ENCODE results near the gene HIGD2A. TPM values are rescaled to one million over a fixed set of nuclear protein-coding genes. Genes with fewer than 3 reads are reported as not detected.

HIGD2A gene
- polyA plus RNA-seq, 2 of the 4 experiments (the other 2 are of a cell fraction), result 102 to 205 TPM

DNA sequence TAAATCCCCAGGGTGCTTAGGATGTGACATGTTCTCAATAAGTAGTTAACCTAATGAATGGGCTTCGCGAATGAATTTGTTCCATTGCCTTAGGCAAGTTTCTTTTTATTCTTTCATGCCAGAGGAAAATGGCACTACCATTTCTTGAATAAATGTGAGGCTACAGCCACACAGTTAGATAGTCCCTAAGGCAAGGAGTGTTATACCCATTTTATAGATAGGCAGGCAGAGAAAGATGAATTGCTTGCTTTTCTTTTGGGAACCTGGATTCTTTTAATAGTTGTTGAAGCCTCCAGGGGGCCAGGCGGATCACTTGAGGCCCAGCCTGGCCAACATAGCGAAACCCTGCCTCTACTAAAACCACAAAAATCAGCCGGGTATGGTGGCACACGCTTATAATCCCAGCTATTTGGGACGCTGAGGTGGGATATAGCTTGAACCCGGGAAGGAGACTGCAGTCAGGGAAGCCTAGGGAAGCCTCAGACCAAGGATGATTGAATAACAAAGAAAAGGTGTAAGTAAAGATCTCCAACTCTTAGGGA lies 1.1 kb upstream of the HIGD2A start:
- Histone ChIP-seq H3K4me2 (peak overlapping the region; percentile 90), H3K4me3 (peak overlapping the region; percentile 73), H3K9me3 (no peaks in the 10 kb centered on the region), H3K4me1 (peaks cover 16% of the 10 kb centered on the region), H3K27ac (peak overlapping the region; percentile 89 to 94)
- POLR2A ChIA-PET, result interaction anchor here (0.7 kb wide), 1 partner anchor 24 kb away, joined by 3 read pairs; no protein-coding TSS in a partner anchor
- WGBS (ENCODE audit: missing lambda C conversion rate), result 33% methylated on average over 8 of the region's 8 CpGs
- no peak for DNase-seq (ENCODE audit: low read depth in 1 of 2, low spot score in 1 of 2)
- TF ChIP-seq CBX2 (IDR thresholded peaks at IDR 0.05; ENCODE audit: borderline replicate concordance, low read depth) (no peak), ZFP36 (IDR thresholded peaks at IDR 0.05; ENCODE audit: borderline replicate concordance, partially characterized antibody) (no peak), KDM1A (IDR thresholded peaks at IDR 0.05; ENCODE audit: low read depth) (0 out of 2 replicates have a peak, but pooled peaks have one; percentile 35)
- FAIRE-seq, result no peak
- CTCF ChIA-PET, result no interaction called here
- ATAC-seq, result no peak

DNA sequence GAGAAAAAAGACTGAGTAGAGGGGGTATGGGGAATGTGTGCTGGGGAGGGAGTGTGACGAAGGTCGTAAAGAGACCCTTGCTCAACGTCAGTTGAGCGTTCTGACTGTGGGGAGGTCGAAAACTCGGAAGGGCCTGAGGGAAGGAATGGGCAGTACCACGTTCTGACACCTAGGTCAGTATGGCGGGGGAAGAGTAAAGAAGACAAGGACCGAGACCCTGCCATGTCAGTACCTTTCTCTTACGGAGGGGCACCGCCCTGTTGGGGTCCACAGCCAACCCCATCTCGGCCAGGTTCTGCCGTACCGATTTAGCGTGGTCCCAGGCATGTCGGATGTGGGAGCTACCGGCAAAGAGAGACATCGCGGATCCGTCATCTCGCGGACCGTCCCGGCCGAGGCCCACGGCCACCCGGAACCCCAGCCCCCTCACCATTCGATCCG lies 528 bp upstream of the HIGD2A start:
- WGBS (ENCODE audit: missing lambda C conversion rate), result 1% methylated on average over 29 of the region's 29 CpGs
- DNase-seq (ENCODE audit: low read depth in 1 of 2, low spot score in 1 of 2) (peak; percentile 36 to 55), FAIRE-seq (no peak), ATAC-seq (peak; percentile 14 to 38; a peak in 5 of 6 replicates)
- H3K4me2 ChIP-seq, result peak overlapping the region; percentile 90
- TF ChIP-seq HDAC2 (IDR thresholded peaks at IDR 0.05) (no peak), ESRRA (IDR thresholded peaks at IDR 0.05; ENCODE audit: borderline replicate concordance, low read length) (no peak), FOSL2 (IDR thresholded peaks at IDR 0.05) (no peak), FOSL2 (CRISPR knock-in tag; IDR thresholded peaks at IDR 0.05) (no peak), RARB (CRISPR knock-in tag; IDR thresholded peaks at IDR 0.05) (no peak), TP53 (CRISPR knock-in tag; IDR thresholded peaks at IDR 0.05) (0 out of 2 replicates have a peak, but pooled peaks have one; percentile 10), SMC3 (IDR thresholded peaks at IDR 0.05) (no peak)
- TF ChIP-seq, protein P1, sequence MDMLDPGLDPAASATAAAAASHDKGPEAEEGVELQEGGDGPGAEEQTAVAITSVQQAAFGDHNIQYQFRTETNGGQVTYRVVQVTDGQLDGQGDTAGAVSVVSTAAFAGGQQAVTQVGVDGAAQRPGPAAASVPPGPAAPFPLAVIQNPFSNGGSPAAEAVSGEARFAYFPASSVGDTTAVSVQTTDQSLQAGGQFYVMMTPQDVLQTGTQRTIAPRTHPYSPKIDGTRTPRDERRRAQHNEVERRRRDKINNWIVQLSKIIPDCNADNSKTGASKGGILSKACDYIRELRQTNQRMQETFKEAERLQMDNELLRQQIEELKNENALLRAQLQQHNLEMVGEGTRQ (IDR thresholded peaks at IDR 0.05), result 0 out of 2 replicates have a peak, but pooled peaks have one; percentile 3
- TF ChIP-seq, protein P2, sequence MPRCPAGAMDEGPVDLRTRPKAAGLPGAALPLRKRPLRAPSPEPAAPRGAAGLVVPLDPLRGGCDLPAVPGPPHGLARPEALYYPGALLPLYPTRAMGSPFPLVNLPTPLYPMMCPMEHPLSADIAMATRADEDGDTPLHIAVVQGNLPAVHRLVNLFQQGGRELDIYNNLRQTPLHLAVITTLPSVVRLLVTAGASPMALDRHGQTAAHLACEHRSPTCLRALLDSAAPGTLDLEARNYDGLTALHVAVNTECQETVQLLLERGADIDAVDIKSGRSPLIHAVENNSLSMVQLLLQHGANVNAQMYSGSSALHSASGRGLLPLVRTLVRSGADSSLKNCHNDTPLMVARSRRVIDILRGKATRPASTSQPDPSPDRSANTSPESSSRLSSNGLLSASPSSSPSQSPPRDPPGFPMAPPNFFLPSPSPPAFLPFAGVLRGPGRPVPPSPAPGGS (IDR thresholded peaks at IDR 0.05), result no peak
- TF ChIP-seq, protein P3, sequence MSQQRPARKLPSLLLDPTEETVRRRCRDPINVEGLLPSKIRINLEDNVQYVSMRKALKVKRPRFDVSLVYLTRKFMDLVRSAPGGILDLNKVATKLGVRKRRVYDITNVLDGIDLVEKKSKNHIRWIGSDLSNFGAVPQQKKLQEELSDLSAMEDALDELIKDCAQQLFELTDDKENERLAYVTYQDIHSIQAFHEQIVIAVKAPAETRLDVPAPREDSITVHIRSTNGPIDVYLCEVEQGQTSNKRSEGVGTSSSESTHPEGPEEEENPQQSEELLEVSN (IDR thresholded peaks at IDR 0.05; ENCODE audit: borderline replicate concordance, low read depth), result no peak
- H3K27ac ChIP-seq, result peak overlapping the region; percentile 89 to 94
- H3K9me3 ChIP-seq, result no peaks in the 10 kb centered on the region
- H3K4me1 ChIP-seq, result peaks cover 16% of the 10 kb centered on the region
- ChIA-PET CTCF (no interaction called here), POLR2A (interaction anchor here (0.5 to 1.8 kb wide), 6 partner anchors 25 to 150 kb away, joined by 3 to 7 read pairs (median 3); partner anchors contain the start of genes KIAA1191 and RNF44)
- peak overlapping the region; percentile 73 for H3K4me3 ChIP-seq

DNA sequence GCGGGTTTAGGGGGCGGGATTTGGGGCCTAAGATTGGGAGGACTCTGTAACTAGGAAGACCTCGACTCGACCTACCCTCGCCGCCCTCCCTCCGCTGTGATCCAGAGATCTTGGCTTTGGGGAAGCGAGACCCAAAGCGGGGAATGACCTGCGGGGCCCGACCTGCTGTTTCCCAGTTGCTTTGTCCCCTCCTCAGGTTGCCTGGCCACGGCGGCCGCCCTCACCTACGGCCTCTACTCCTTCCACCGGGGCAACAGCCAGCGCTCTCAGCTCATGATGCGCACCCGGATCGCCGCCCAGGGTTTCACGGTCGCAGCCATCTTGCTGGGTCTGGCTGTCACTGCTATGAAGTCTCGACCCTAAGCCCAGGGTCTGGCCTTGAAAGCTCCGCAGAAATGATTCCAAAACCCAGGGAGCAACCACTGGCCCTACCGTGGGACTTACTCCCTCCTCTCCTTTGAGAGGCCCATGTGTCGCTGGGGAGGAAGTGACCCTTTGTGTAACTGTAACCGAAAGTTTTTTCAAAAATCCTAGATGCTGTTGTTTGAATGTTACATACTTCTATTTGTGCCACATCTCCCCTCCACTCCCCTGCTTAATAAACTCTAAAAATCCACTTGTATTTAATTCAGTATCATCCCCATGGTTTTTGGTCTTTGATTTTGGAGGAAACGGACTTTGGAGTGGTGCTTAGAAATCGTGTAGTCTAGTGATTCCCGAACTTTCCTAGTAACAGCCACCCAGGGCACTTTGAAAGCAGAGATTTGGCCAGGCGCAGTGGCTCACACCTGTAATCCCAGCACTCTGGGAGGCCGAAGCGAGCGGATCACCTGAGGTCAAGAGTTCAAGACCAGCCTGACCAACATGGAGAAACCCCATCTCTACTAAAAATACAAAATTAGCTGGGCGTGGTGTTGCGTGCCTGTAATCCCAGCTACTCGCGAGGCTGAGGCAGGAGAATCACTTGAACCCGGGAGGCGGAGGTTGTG lies 878 bp downstream of the HIGD2A start:
- Histone ChIP-seq H3K9me3 (no peaks in the 10 kb centered on the region), H3K4me1 (peaks cover 16% of the 10 kb centered on the region), H3K4me3 (peak overlapping the region; percentile 73), H3K27ac (peak overlapping the region; percentile 89 to 94), H3K4me2 (peak overlapping the region; percentile 89)
- peak; percentile 73 to 74 for ATAC-seq
- no peak for FAIRE-seq
- ChIA-PET CTCF (interaction anchor here (0.6 kb wide), 1 partner anchor 216 kb away, joined by 3 read pairs; no protein-coding TSS in a partner anchor), POLR2A (interaction anchor here (0.7 to 1.8 kb wide), 3 partner anchors 17 to 149 kb away, joined by 3 to 6 read pairs (median 5); partner anchors contain the start of gene FAF2)
- DNase-seq (ENCODE audit: low read depth in 1 of 2, low spot score in 1 of 2), result no peak
- TF ChIP-seq JUN (IDR thresholded peaks at IDR 0.05), result peak in 1 of 2 experiments; percentile 16; a peak in 3 of 5 replicates
- TF ChIP-seq, protein P2 (IDR thresholded peaks at IDR 0.05), result peak; percentile 45; the same call in 1 of the 3 replicates
- no peak for TF ChIP-seq ZSCAN20 (CRISPR knock-in tag; IDR thresholded peaks at IDR 0.05)
- TF ChIP-seq POLR2A (IDR thresholded peaks at IDR 0.05; ENCODE audit: low read length), result peak; percentile 69
- WGBS (ENCODE audit: missing lambda C conversion rate), result 33% methylated on average over 36 of the region's 41 CpGs
